Measurements from ENCODE around the gene ZNF687.

ZNF687 gene

GRCh38 chr1:151311011-151311410 lies 28.9 kb downstream of the ZNF687 start:
- H3K4me3 ChIP-seq (ENCODE audit: low read depth, low read length), result no peak overlapping the region
- H3K36me3 ChIP-seq, result peaks cover 58% of the 10 kb centered on the region
- TF ChIP-seq CTCF (IDR thresholded peaks at IDR 0.05; ENCODE audit: low read depth, low read length), result no peak

GRCh38 chr1:151311589-151312331 lies 29.7 kb downstream of the ZNF687 start:
- H3K4me3 ChIP-seq (ENCODE audit: low read depth, low read length), result no peak overlapping the region
- no peaks in the 10 kb centered on the region for H3K27me3 ChIP-seq
- DNase-seq, result peak; percentile 77
- no peak for TF ChIP-seq CTCF (IDR thresholded peaks at IDR 0.05; ENCODE audit: low read depth, low read length)
- no peaks in the 10 kb centered on the region for H3K9me3 ChIP-seq
- H3K4me1 ChIP-seq, result peaks cover 15% of the 10 kb centered on the region
- peaks cover 54% of the 10 kb centered on the region for H3K36me3 ChIP-seq

More at GRCh38 chr1:151311011-151311410, 28.9 kb downstream of the ZNF687 start:
- Histone ChIP-seq H3K27me3 (no peaks in the 10 kb centered on the region), H3K9me3 (no peaks in the 10 kb centered on the region), H3K4me1 (peaks cover 15% of the 10 kb centered on the region)
- no peak for DNase-seq

GRCh38 chr1:151312411-151312810 lies 30.3 kb downstream of the ZNF687 start:
- Histone ChIP-seq H3K4me3 (ENCODE audit: low read depth, low read length) (no peak overlapping the region), H3K4me1 (peaks cover 15% of the 10 kb centered on the region), H3K36me3 (peaks cover 51% of the 10 kb centered on the region), H3K9me3 (no peaks in the 10 kb centered on the region), H3K27me3 (no peaks in the 10 kb centered on the region)
- TF ChIP-seq CTCF (IDR thresholded peaks at IDR 0.05; ENCODE audit: low read depth, low read length), result no peak
- DNase-seq, result no peak

- TF ChIP-seq CTCF (IDR thresholded peaks at IDR 0.05; ENCODE audit: low read depth, low read length), result no peak
- Histone ChIP-seq H3K36me3 (peaks cover 51% of the 10 kb centered on the region), H3K4me1 (peaks cover 15% of the 10 kb centered on the region), H3K4me3 (ENCODE audit: low read depth, low read length) (no peak overlapping the region), H3K27me3 (no peaks in the 10 kb centered on the region), H3K9me3 (no peaks in the 10 kb centered on the region)
- DNase-seq, result no peak
Observed at GRCh38 chr1:151312826-151313225, 30.7 kb downstream of the ZNF687 start.

- no peaks in the 10 kb centered on the region for H3K9me3 ChIP-seq
- peaks cover 15% of the 10 kb centered on the region for H3K4me1 ChIP-seq
- no peak overlapping the region for H3K4me3 ChIP-seq (ENCODE audit: low read depth, low read length)
- H3K27me3 ChIP-seq, result no peaks in the 10 kb centered on the region
- no peak for DNase-seq
- H3K36me3 ChIP-seq, result peaks cover 44% of the 10 kb centered on the region
- no peak for TF ChIP-seq CTCF (IDR thresholded peaks at IDR 0.05; ENCODE audit: low read depth, low read length)
Observed at GRCh38 chr1:151313501-151313900, 31.4 kb downstream of the ZNF687 start.

GRCh38 chr1:151314137-151314875 lies 32.2 kb downstream of the ZNF687 start:
- peaks cover 42% of the 10 kb centered on the region for H3K36me3 ChIP-seq
- no peak for DNase-seq

More at GRCh38 chr1:151314137-151314875, 32.2 kb downstream of the ZNF687 start:
- no peak for TF ChIP-seq CTCF (IDR thresholded peaks at IDR 0.05; ENCODE audit: low read depth, low read length)
- no peaks in the 10 kb centered on the region for H3K9me3 ChIP-seq
- peaks cover 14% of the 10 kb centered on the region for H3K4me1 ChIP-seq
- H3K27me3 ChIP-seq, result no peaks in the 10 kb centered on the region
- no peak overlapping the region for H3K4me3 ChIP-seq (ENCODE audit: low read depth, low read length)
